Posterior vena cava (tissue), 2 donors: ENCODE results near the gene SOX30. TPM values are rescaled to one million over a fixed set of nuclear protein-coding genes. Genes with fewer than 3 reads are reported as not detected.

ENCODE experiments used
- DNase-seq: peaks from one replicate; pipeline ENCODE4 v3.0.0-alpha.2; 2020; ENCODE audit warnings: low spot score
- intact Hi-C, 2 donors: fragments of 100-400 bp; cut with DNase I; formaldehyde crosslinking; loops; one replicate each; pipeline versions ENCODE4 v1.14.1 to v1.14.2; 2022 to 2023
- total RNA-seq, 2 donors: library from RNA; stranded (reverse); fragmentation: NEBNext Ultra II Directional; extraction: Animal tissue kit (Norgen Biotek cat#: 25700); gene quantifications; one replicate each; pipeline ENCODE4 v1.2.1, GENCODE V29; 2021
- donor health status: DM: yes; HTN: yes; CAD: no.
- donor health status: DM: yes; HTN: yes; CAD: no.

The SOX30 gene
- total RNA-seq, 2 donors from 2014 or later = 0.23 to 0.29 TPM

DNA sequence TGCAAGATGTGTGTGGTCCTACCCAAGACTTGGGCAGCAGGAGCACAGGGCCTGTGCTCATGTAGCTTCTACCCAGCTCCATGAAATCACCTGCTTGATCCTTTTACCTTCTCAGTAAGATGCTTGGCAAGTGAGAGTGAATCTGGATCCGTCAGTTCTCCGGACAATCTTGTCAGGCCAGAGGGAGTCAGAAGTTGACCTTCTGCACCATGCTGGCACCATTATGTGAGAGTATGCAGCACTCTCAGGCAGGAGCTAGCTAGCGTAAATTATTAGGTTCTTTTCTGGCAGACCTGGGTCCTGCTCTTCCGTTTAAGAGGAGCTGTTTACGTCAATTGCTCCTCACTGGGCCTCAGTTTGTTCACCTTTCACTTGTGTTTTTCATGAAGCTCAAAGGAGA lies 39.7 kb downstream of the SOX30 start:
- DNase-seq = no peak
- intact Hi-C loops = no loop called here

DNA sequence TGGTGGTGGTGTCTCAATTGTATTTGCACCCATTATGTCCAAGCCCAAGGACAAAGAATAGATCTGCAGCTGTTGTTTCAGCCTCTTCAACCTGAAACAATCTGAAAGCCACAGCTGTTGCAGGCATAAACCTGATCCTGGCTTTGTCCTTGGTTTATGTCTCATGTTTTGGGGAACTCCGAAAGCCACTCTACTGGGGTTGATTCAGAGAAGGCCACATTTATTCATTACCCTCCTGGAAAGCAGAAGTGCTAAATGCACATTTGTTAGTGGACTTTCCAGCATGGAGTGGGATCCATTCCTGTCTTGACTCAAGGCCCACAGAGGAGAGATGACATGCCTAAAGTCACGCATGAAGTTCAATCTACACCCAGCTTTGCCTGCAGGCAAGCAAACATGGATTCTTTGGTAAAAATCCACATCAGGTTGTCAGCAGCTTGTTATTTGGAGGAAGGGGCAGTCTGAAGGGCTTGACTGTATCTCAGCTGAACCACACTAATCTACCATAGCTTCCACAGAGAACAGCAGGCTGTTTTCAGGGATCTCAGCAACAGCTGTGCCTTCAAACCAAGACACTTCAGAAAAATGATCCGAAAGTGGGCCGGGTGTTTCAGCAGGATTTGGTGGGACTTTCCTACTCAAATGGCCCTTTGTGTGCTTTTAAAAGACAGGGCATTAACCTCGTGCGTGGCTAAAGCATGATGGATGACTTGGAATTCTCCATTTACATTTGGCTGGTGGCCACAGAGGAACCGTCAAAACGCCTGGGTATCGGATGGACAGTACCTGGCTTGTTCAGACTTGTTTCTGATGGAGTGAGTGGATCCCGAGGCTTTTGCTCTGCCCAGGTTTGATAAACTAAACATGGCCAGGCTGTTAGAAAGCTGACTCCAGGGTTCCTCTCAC lies 40.4 kb downstream of the SOX30 start:
- intact Hi-C loops = no loop called here
- DNase-seq = no peak

DNA sequence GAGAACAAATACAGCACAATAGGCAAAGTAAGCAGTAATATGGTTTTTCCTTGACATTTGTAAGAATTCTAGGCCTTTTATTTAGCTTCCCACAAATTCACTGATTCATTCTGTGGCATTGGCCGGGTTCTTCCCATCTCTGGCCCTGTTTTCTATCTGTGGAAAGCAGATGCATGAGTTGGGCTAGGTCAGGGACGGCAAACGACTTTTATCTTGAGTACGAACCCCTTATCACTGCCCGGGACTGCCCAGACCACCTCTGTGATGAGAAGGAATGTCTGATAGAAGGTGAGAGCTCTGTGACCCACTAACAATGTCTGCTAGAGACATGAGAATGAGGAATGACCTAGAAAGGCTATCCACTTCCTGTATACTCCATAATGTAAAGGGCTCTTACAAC lies 41.2 kb downstream of the SOX30 start:
- intact Hi-C loops = no loop called here
- DNase-seq = no peak

DNA sequence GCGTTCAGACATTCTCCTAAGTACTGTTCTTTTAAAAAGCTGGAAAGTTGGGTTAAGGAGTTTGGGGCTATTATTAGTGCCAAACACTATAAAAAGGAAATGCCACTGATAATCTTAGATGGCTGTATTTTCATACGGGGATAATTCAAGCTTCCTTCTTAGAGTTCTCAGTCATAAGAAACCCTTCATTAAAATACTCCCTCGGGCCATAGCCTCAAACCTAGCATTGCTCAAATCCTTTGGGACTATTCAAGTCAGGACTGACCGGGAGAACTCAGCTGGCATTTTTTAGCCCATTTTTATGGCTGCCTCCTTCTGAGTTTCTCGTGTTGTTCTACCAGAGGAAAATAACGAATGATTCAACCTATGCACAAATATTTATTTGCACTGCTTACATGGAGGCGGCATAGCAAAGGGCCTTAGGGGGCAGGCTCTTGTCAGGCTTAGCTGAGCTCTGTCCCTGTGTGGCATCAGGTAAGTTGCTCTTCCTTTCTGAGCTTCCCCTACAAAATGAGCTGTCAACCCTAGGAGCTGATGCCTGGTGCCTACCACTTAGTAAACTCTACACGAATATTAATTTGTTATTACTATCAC lies 43.2 kb downstream of the SOX30 start:
- DNase-seq = no peak
- intact Hi-C loops = no loop called here

DNA sequence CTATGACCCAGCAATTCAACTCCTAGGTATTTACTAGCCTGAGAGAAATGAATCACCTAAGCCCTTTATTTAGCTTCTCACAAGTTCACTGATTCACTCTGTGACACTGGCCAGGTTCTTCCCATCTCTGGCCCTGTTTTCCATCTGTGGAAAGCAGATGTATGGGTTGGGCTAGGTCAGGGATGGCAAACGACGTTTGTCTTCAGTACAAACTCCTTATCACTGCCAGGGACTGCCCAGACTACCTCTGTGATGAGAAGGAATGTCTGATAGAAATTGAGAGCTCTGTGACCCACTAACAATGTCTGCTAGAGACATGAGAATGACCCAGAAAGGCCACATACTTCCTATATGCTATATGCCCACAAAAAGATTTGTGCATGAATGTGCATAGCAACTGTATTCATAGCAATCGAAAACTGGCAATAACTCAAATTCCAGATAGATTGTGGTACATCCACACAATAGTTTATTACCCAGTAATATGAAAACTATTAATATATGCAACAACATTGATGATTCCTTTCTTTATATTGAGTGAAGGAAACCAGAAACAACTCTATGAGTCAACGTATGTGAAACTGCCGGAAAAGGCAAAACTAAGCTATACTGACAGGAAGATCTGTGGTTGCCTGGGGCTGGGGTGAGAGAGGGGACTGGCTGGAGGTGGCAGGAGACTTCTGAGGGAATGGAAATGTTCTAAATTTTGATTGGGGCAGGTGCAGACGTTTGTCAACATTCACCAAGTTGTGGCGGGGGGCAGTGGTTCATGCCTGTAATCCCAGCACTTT lies 44.7 kb downstream of the SOX30 start:
- DNase-seq = no peak
- intact Hi-C loops = no loop called here

DNA sequence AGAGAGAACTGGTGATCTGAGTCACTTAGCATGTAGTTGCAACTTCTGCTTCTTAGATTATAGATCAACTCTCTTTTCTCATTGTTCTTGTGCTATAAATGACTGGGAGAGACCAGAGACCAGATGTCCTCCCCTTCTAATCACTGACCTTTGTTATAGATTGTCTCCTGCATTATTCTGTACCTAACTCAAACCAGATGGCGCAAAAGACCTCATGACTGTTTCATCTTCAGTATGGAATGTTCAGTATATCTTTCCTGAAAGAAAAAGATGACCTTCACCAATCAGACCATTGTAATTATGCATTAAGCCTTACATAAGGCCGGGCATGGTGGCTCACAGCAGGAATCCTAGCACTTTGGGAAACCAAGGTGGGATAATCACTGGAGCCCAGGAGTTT lies 46.2 kb downstream of the SOX30 start:
- intact Hi-C loops = loop anchor here in 1 of 2 donors (1.0 kb wide), 1 partner anchor 33 kb away; no protein-coding TSS in a partner anchor
- no peak for DNase-seq

DNA sequence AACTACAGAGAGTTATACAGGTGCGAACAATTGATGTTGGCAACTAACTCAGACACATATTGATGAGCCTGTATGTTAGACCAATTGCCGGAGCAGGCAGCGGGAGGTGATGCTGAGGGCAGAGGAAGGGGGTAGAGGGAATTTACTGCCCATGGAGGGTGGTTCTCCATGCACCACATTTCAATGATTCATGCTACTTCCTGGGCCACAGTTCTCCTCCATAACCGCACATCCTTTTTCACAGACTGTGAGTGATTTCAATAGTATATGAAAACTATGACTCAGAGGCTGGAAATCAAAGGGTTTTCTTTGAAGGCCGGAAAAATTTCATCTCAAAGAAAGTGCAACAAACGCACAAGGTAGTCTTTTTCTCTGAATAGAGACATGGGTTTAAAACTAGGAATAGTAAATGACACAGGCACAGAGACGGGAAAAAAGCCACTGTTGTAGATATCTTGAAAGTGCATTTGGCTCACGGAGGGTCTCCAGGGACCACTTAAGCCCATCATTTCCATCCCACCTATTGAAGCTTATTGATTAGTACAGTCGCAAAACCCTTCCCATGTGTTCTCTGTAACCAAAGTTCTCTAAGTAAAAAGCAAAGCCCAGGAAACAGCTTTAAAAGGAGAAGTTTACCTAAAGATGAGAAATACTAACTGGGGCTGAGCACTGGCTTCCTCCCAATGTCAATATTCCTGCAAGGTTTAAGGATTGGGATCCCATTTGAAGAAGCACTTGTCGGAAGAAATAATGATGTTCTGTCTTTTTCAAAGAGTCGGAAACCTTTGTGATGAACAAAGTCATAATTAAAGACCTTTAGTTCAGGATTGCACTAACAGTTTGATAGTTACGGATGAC lies 48.7 kb downstream of the SOX30 start:
- no peak for DNase-seq
- intact Hi-C loops = no loop called here

DNA sequence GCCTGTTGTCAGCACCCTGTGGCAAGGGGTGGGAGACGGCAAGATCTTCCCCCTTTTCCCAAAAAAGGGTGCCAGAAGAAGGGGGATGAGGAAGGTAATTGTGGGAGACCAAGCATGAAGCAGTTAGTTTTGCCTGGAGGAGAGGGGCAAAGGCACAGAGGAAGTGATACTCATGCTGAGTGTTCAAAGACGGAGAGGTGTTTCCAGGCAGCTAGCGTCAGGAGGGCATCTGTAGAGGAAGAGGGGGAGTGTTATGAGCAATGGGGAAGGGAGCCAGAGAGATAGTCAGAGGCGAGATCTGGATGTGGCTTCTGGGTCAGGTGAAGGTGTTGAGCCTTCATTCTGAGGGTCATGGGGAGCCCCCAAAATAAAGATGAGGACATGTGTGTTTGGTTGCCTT lies 49.7 kb downstream of the SOX30 start:
- intact Hi-C loops = no loop called here
- no peak for DNase-seq

DNA sequence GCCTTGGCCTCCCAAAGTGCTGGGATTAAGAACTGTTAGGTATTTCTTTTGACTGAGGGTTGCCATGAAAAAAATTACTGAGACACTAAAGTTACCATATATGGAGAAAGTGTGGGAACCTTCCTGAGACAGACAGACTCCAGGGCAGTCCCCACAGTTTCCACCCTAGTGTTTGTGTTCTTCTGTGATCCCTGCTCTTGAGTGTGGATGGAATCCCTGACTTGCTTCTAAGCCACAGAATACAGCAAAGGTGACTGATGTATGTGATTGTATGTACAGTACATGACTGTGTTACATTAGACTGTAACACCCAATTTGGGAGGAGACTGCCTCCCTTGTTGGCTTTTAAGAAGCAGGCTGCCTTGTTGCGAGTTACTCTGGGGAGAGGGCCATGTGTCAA lies 52.0 kb downstream of the SOX30 start:
- DNase-seq = no peak
- intact Hi-C loops = no loop called here

DNA sequence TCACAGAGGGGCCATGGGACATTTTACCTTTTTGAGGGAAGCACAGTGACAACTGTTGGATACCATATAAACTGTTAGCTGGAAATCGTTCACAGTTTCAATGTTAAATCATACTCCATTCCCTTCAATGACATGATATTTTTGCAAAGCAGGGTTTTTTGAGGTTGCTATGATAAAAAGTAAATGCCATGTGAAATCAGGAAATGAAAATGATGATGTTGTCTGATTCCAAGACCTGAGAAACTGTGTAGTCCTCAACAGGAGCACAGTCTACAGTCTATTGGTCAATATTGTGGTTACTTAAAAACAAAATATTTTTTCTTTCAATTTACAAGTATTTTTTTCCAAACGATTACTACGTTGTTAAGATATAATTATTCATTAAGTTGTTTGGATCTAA lies 52.7 kb downstream of the SOX30 start:
- intact Hi-C loops = no loop called here
- no peak for DNase-seq

DNA sequence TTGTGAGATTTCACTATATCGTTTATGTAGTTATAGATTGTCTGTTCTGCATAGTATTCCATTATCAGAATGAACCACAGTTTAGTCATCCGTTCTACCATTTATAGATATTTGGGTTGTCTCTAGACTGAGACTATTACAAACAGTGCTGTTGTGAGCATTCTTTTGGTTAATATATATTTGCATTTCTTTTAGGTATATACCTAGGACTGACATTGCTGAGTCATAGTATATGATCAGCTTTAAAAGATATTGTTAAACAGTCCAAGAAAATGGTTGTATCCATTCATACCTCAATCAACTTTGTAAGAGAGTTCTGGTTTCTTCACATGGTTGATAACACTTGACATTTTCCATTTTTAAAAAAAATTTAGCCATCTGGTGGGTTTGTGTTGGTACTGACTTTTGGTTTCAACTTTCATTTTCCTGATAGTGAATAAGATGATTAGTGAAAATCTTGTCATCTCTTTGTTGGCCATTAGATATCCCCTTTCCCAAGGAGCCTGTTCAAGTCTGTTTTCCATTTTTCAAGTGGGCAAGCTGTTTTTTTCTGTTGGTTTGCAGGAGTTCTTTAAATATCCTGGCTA lies 53.8 kb downstream of the SOX30 start:
- no peak for DNase-seq
- intact Hi-C loops = no loop called here

DNA sequence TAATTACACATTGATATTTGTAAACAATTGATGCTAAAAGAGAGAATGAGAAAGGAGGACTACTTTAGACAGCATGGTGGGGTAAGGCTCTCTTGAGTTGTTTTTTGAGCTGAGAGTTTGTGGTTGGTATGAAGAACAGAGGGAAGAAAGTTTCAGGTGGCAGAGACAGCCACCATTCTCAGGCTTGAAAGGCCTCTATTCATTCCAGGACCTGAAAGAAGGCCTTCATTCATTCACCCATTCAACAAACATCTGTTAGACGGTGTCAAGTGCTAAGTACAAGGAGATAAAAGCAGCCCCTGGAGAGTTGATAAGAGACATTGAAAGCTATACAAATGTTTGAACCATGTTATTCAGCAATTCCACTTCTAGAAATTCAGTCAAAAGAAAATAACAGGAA lies 55.0 kb downstream of the SOX30 start:
- intact Hi-C loops = no loop called here
- DNase-seq = no peak

DNA sequence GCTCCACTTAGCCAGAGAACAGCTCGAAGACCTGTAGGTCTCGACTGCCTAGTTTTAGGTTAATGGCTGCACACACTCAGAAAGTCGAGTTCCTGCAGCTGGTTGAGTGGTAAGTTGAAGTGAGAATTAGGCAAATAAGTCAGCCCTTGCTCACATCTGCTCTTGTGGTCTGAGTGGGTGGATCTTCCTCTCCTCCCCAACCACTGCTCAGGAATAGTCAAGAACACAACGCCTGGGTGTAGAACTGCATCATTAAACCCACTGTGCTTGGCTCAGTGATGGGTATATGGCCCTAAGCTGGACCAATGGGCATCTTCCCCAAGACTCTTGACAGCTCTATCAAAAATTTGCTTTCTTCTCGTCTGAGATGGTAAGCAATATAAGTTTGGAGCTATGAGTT lies 55.8 kb downstream of the SOX30 start:
- no peak for DNase-seq
- intact Hi-C loops = no loop called here

DNA sequence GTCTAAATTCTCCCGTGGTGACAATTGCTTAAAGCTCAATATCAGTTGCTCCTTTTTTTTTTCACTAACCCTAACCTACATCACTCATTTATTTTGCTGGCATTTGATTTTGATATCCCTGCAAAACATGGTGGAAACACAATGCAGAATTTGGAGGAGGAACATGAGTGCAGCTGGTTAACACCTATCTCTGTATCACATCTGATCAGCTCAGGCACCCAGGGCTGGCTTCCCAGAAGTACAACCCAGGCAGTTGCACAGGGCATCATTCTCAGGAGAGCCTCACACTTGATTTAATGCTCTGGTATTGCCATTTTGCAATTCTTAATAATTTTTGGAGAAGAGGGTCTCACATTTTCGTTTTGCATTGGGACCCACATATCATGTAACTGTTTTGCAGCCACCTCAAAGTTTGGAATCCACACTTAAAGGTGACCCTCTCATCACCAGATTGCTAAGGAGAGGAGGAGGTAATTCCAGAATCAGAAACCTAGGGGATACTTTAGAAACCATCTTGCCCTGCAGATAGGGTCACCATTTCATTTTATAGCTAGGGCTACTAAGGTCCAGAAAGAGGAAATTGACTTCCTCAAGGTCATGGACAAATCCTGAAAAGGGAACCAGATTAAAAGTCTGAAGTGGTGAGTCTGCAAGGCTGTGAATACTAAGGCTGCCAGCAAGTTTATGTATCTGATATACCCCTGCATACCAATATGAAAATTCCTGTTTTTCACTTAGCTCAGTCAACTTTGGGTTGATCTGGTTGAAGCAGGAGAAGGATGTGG lies 57.4 kb downstream of the SOX30 start:
- no peak for DNase-seq
- intact Hi-C loops = no loop called here

DNA sequence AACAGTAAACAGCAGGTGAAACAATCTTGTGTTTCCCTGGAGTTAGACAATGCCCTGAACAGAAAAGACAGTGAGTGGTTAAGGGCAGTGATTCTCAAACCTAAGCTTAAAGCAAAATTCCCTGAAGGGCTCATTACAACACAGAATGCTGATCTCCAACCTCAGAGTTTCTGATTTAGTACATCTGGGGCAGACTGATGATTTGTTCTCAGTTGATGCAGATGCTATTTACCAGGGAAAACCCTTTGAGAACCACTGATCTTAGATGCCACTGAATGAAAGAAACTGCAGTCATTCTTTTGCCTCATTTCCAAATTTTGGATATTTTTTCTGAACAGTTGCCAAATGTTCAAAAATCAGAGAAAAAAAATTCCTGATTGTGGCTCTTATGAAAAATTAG lies 58.0 kb downstream of the SOX30 start:
- intact Hi-C loops = no loop called here
- no peak for DNase-seq

DNA sequence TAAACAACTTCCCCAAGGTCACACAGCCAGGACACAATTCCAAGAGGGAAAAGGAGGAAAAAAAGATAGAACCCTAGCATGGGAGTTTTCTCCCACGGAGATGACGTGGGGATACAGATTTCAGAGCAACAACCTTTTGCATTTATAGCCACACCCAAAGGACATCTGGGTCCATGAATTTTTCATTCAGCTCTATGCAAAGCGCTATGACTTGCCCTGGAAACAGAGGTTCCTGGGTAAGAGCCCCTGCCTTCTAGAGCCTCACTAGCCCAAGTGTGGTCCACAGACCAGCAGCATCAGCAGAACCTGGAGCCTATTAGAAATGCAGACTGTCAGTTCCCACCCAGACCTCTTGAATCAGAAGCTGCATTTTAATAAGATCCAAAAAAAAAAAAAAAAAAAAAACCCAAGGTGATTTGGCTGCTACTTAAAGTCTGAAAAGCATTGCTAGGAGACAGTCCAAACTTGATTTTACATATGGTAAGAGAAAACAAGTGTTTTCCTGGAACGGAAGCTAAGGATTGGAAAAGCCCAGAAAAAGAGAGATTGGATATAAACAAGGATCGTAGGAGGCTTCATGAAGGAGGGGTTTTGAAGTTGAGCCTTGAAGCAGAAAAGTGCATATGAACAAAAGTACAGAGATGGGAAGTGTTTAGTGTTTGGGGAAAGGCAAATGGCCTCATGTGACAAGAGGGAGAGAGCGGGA lies 59.0 kb downstream of the SOX30 start:
- no peak for DNase-seq
- intact Hi-C loops = no loop called here

DNA sequence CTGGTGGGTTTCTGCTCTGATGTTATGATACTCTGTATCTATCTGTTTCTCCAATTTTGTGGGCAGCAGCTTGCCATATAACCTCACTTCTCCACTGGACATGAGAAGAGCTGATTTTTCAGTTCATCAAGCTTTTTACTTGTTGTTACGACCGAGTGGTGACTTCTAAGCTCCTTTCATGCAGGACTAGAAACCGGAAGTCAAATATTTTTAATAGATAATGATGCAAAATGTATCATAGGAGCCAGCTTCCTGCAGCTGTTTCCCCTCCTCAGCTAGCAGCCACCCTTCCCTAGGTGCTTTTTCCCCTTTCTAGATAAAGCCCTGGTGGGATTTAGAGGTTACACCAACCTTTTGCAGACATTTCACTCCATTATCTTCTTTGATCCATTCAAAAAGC lies 59.6 kb downstream of the SOX30 start:
- intact Hi-C loops = no loop called here
- no peak for DNase-seq

DNA sequence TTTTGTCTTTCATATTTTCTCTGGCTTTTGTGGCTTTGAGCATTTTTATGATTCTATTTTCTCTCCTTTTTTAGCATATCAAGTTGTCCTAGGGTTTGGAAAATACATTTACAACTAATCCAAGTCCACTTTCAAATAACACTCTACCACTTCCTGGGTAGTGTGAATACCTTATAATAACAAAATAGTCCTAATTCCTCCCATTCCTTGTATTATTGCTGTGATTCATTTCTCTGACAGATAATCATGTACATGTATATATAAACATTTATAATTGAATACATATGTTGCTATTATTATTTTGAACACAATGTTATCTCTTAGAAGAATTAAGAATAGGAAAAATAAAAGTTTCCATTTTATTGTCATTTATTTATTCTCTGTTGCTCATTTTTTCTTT lies 61.8 kb downstream of the SOX30 start:
- intact Hi-C loops = no loop called here
- no peak for DNase-seq
